WTC11 (cell line): ENCODE data around the gene FOXK1. TPM values are rescaled to one million over a fixed set of nuclear protein-coding genes. Genes with fewer than 3 reads are reported as not detected.

Source experiments
- ATAC-seq: fragments of 200-7000 bp; cut with Tn5 transposase; 2 replicates; pipeline ENCODE4 v1.10.0; 2021; ENCODE audit warnings: mild to moderate bottlenecking, moderate library complexity
- CTCF ChIA-PET: fragments of 300-600 bp; sonication (Branson Sonifier 250); formaldehyde crosslinking; loops from one replicate; lab custom pipeline; 2021; ENCODE audit warnings: antibody characterized with exemption; lab: Charles Lee
- POLR2A ChIA-PET: fragments of 350-600 bp; sonication (Branson Sonifier 250); formaldehyde crosslinking; loops from one replicate; lab custom pipeline; 2021; ENCODE audit warnings: antibody characterized with exemption; lab: Charles Lee
- DNase-seq: peaks from one replicate; pipeline ENCODE4 v3.0.0; 2021; ENCODE audit warnings: low spot score
- H3K27ac Mint-ChIP-seq: 2 replicates; pipeline ENCODE4 v1.8.0; 2021; ENCODE audit warnings: mixed read lengths
- H3K27me3 Mint-ChIP-seq: 2 replicates; pipeline ENCODE4 v1.8.0; 2021; ENCODE audit warnings: low read depth, mild to moderate bottlenecking, moderate library complexity, mixed read lengths
- H3K36me3 Mint-ChIP-seq: 2 replicates; pipeline ENCODE4 v1.8.0; 2021; ENCODE audit warnings: mixed read lengths
- H3K4me1 Mint-ChIP-seq: 2 replicates; pipeline ENCODE4 v1.8.0; 2022; ENCODE audit warnings: mixed read lengths
- H3K4me3 Mint-ChIP-seq: 2 replicates; pipeline ENCODE4 v1.8.0; 2021; ENCODE audit warnings: mild to moderate bottlenecking, moderate library complexity, mixed read lengths
- H3K9me3 Mint-ChIP-seq: 2 replicates; pipeline ENCODE4 v1.8.0; 2021; ENCODE audit warnings: mixed read lengths
- ATF2 ChIP-seq: sonication (generic); formaldehyde crosslinking; IDR thresholded peaks from 2 replicates; pipeline ENCODE4 v1.8.1; 2022; ENCODE audit warnings: low read depth, missing genetic modification reagents, borderline replicate concordance
- ETV6 ChIP-seq: sonication (generic); formaldehyde crosslinking; IDR thresholded peaks from 2 replicates; pipeline ENCODE4 v1.8.1; 2022; ENCODE audit warnings: mild to moderate bottlenecking, missing genetic modification reagents
- FOXP1 ChIP-seq: sonication (generic); formaldehyde crosslinking; IDR thresholded peaks from 2 replicates; pipeline ENCODE4 v1.8.0; 2022; ENCODE audit warnings: missing genetic modification reagents, mild to moderate bottlenecking, moderate library complexity, borderline replicate concordance
- GABPB1 ChIP-seq: sonication (generic); formaldehyde crosslinking; IDR thresholded peaks from 2 replicates; pipeline ENCODE4 v1.8.1; 2023; ENCODE audit warnings: mild to moderate bottlenecking, missing genetic modification reagents
- GRHL2 ChIP-seq: fragments of 250-450 bp; sonication (Bioruptor Pico); IDR thresholded peaks from 2 replicates; pipeline ENCODE4 v1.8.0; 2022; ENCODE audit warnings: mild to moderate bottlenecking, moderate library complexity; ENCODE audit not compliant: insufficient replicate concordance, severe bottlenecking
- GTF2I ChIP-seq: fragments of 250-450 bp; sonication (Bioruptor Pico); conservative IDR thresholded peaks from 2 replicates; pipeline ENCODE4 v1.4.0; 2021; ENCODE audit warnings: mild to moderate bottlenecking
- NFYB ChIP-seq: sonication (generic); formaldehyde crosslinking; conservative IDR thresholded peaks from 2 replicates; pipeline ENCODE4 v1.8.0; 2022; ENCODE audit warnings: low read depth, missing genetic modification reagents
- NR1H2 ChIP-seq: sonication (generic); formaldehyde crosslinking; IDR thresholded peaks from 2 replicates; pipeline ENCODE4 v1.9.0; 2021; ENCODE audit warnings: mild to moderate bottlenecking, moderate library complexity, missing genetic modification reagents
- NR3C1 ChIP-seq: sonication (generic); formaldehyde crosslinking; conservative IDR thresholded peaks from 2 replicates; pipeline ENCODE4 v1.8.1; 2023; ENCODE audit warnings: low read depth, mild to moderate bottlenecking, missing genetic modification reagents
- OVOL2 ChIP-seq: fragments of 250-450 bp; sonication (Bioruptor Pico); IDR thresholded peaks from 2 replicates; pipeline ENCODE4 v1.9.0; 2021; ENCODE audit warnings: mild to moderate bottlenecking, borderline replicate concordance
- SMAD3 ChIP-seq: sonication (generic); formaldehyde crosslinking; IDR thresholded peaks from 2 replicates; pipeline ENCODE4 v1.8.0; 2022; ENCODE audit warnings: missing genetic modification reagents, mild to moderate bottlenecking, borderline replicate concordance
- SMAD4 ChIP-seq: sonication (generic); formaldehyde crosslinking; IDR thresholded peaks from 2 replicates; pipeline ENCODE4 v1.8.0; 2022; ENCODE audit warnings: mild to moderate bottlenecking, missing genetic modification reagents
- SP1 ChIP-seq: sonication (generic); formaldehyde crosslinking; conservative IDR thresholded peaks from 2 replicates; pipeline ENCODE4 v1.8.1; 2022; ENCODE audit warnings: missing genetic modification reagents
- TEAD4 ChIP-seq: sonication (generic); formaldehyde crosslinking; IDR thresholded peaks from 2 replicates; pipeline ENCODE4 v1.8.0; 2022; ENCODE audit warnings: mild to moderate bottlenecking, missing genetic modification reagents
- ZNF232 ChIP-seq: sonication (generic); formaldehyde crosslinking; IDR thresholded peaks from 2 replicates; pipeline ENCODE4 v1.8.0; 2022; ENCODE audit warnings: mild to moderate bottlenecking, missing genetic modification reagents
- ZNF416 ChIP-seq: fragments of 250-450 bp; sonication (Bioruptor Pico); IDR thresholded peaks from 2 replicates; pipeline ENCODE4 v1.9.0; 2021; ENCODE audit warnings: mild to moderate bottlenecking, inconsistent platforms
- total RNA-seq: library from RNA; stranded (reverse); gene quantifications from 3 replicates; pipeline ENCODE4 v1.2.3, GENCODE V29; 2021
- TF ChIP-seq, protein P1 (sequence below): sonication (generic); formaldehyde crosslinking; IDR thresholded peaks from 2 replicates; pipeline ENCODE4 v1.8.1; 2022; ENCODE audit warnings: low read depth, mild to moderate bottlenecking, moderate library complexity, missing genetic modification reagents, borderline replicate concordance
- TF ChIP-seq, protein P2 (sequence below): sonication (generic); formaldehyde crosslinking; IDR thresholded peaks from 2 replicates; pipeline ENCODE4 v1.8.1; 2022; ENCODE audit warnings: mild to moderate bottlenecking, moderate library complexity, missing genetic modification reagents
- TF ChIP-seq, protein P3 (sequence below): fragments of 250-450 bp; sonication (Bioruptor Pico); IDR thresholded peaks from 2 replicates; pipeline ENCODE4 v1.9.0; 2021; ENCODE audit warnings: mild to moderate bottlenecking
- TF ChIP-seq, protein P4 (sequence below): sonication (generic); formaldehyde crosslinking; IDR thresholded peaks from 2 replicates; pipeline ENCODE4 v1.8.0; 2022; ENCODE audit warnings: mild to moderate bottlenecking, missing genetic modification reagents
- TF ChIP-seq, protein P5 (sequence below): fragments of 250-450 bp; sonication (Bioruptor Pico); IDR thresholded peaks from 2 replicates; pipeline ENCODE4 v2.1.2; 2022; ENCODE audit warnings: mild to moderate bottlenecking, moderate library complexity
- TF ChIP-seq, protein P6 (sequence below): sonication (generic); formaldehyde crosslinking; IDR thresholded peaks from 2 replicates; pipeline ENCODE4 v1.8.1; 2023; ENCODE audit warnings: mild to moderate bottlenecking, missing genetic modification reagents, moderate library complexity

The FOXK1 gene
- total RNA-seq, 1 experiment from 2014 or later, result 21.9 TPM

DNA sequence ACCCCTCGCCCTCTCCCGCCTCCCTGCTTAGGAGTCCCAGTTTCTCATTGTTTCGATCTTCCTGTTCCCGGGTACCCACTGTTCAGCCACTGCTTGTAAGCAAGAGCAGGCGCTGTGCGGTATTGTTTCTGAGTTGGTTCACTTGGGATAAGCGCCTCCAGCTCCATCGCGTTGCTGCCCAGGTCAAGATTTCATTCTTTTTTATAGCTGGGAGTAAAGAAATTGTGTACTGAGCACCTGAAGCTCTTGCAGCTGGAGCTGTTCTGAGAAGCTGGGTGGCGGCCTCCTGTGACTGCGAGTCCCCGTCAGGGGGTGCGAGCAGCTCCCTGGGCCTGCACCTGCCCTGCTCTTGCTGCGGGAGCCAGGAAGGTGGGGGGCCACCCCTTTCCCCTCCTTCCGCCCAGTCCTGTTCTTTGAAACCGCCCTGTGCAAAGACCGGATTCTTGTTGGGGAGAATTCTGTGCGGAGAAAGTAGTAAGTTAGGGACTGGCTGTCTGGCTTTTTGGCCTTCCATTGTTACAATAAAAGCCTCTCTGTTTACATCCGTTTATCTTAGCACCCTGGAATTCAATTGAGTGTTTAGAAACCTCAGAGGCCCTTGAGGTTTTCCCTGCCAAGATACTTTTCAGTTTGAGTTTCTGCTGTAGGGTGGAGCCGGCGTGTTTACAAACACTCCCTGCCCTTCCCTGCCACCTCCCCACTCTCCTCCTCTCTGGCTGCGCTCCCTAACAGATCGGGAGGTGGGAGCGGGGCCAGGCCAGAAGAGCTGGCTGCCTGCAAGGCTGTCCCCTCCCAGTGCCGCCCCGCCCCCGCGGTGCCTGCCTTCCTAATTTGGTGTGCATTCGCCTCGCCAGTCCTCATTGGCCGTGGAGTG, 62.5 kb downstream of the FOXK1 start (continued):
- TF ChIP-seq GTF2I (CRISPR knock-in tag), result no peak
- TF ChIP-seq, protein P1, sequence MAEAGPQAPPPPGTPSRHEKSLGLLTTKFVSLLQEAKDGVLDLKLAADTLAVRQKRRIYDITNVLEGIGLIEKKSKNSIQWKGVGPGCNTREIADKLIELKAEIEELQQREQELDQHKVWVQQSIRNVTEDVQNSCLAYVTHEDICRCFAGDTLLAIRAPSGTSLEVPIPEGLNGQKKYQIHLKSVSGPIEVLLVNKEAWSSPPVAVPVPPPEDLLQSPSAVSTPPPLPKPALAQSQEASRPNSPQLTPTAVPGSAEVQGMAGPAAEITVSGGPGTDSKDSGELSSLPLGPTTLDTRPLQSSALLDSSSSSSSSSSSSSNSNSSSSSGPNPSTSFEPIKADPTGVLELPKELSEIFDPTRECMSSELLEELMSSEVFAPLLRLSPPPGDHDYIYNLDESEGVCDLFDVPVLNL (CRISPR knock-in tag), result no peak
- TF ChIP-seq GRHL2 (CRISPR knock-in tag), result no peak
- no peak for TF ChIP-seq GABPB1 (CRISPR knock-in tag)
- TF ChIP-seq, protein P2, sequence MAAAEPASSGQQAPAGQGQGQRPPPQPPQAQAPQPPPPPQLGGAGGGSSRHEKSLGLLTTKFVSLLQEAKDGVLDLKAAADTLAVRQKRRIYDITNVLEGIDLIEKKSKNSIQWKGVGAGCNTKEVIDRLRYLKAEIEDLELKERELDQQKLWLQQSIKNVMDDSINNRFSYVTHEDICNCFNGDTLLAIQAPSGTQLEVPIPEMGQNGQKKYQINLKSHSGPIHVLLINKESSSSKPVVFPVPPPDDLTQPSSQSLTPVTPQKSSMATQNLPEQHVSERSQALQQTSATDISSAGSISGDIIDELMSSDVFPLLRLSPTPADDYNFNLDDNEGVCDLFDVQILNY (CRISPR knock-in tag), result no peak
- TF ChIP-seq, protein P3, sequence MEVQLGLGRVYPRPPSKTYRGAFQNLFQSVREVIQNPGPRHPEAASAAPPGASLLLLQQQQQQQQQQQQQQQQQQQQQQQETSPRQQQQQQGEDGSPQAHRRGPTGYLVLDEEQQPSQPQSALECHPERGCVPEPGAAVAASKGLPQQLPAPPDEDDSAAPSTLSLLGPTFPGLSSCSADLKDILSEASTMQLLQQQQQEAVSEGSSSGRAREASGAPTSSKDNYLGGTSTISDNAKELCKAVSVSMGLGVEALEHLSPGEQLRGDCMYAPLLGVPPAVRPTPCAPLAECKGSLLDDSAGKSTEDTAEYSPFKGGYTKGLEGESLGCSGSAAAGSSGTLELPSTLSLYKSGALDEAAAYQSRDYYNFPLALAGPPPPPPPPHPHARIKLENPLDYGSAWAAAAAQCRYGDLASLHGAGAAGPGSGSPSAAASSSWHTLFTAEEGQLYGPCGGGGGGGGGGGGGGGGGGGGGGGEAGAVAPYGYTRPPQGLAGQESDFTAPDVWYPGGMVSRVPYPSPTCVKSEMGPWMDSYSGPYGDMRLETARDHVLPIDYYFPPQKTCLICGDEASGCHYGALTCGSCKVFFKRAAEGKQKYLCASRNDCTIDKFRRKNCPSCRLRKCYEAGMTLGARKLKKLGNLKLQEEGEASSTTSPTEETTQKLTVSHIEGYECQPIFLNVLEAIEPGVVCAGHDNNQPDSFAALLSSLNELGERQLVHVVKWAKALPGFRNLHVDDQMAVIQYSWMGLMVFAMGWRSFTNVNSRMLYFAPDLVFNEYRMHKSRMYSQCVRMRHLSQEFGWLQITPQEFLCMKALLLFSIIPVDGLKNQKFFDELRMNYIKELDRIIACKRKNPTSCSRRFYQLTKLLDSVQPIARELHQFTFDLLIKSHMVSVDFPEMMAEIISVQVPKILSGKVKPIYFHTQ (CRISPR knock-in tag), result no peak
- no peak for TF ChIP-seq ATF2 (CRISPR knock-in tag)
- TF ChIP-seq, protein P4, sequence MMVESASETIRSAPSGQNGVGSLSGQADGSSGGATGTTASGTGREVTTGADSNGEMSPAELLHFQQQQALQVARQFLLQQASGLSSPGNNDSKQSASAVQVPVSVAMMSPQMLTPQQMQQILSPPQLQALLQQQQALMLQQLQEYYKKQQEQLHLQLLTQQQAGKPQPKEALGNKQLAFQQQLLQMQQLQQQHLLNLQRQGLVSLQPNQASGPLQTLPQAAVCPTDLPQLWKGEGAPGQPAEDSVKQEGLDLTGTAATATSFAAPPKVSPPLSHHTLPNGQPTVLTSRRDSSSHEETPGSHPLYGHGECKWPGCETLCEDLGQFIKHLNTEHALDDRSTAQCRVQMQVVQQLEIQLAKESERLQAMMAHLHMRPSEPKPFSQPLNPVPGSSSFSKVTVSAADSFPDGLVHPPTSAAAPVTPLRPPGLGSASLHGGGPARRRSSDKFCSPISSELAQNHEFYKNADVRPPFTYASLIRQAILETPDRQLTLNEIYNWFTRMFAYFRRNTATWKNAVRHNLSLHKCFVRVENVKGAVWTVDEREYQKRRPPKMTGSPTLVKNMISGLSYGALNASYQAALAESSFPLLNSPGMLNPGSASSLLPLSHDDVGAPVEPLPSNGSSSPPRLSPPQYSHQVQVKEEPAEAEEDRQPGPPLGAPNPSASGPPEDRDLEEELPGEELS (CRISPR knock-in tag), result no peak
- peak; percentile 48; the same call in 1 of the 2 replicates for TF ChIP-seq SP1 (CRISPR knock-in tag)
- TF ChIP-seq, all 79 proteins: peak for 4

DNA sequence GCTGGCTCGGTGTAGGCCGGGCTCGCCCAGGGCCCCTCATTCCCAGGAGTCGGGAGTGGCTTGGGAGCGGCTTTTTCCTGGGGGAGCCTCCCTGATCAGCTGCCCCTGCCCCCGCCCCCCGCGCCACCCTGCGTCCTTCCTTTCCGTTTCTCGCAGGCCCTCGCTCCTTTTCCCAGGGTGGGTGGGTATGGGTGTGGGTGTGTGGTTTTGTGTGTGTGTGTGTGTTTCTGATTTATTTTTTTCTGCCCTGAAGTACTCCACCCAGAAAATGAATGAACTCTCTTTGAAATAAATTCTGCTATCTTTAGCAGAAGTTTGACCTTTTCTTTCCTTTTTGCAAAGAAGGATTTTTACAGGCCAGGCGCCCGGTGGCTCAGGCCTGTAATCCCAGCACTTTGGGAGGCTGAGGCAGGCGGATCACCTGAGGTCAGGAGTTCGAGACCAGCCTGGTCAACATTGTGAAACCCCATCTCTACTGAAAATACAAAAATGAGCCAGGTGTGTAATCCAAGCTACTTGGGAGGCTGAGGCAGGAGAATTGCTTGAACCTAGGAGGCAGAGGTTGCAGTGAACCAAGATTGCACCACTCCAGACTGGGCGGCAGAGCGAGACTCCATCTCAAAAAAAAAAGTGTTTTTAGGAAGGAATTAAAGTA, 63.3 kb downstream of the FOXK1 start:
- peaks cover 23% of the 10 kb centered on the region for H3K4me1 Mint-ChIP-seq
- ATAC-seq (no peak), DNase-seq (no peak)
- peak overlapping the region; percentile 60 for H3K4me3 Mint-ChIP-seq
- no peak overlapping the region for H3K27ac Mint-ChIP-seq
- peaks cover 58% of the 10 kb centered on the region for H3K27me3 Mint-ChIP-seq
- POLR2A ChIA-PET, result interaction anchor here (0.7 to 1.6 kb wide), 2 partner anchors 38 to 476 kb away, joined by 3 to 8 read pairs; no protein-coding TSS in a partner anchor
- H3K36me3 Mint-ChIP-seq, result peaks cover 18% of the 10 kb centered on the region
- H3K9me3 Mint-ChIP-seq, result no peaks in the 10 kb centered on the region
- CTCF ChIA-PET, result interaction anchor here (1.0 to 1.5 kb wide), 2 partner anchors 9 to 20 kb away, joined by 3 to 6 read pairs; no protein-coding TSS in a partner anchor
- TF ChIP-seq, protein P2 (CRISPR knock-in tag), result no peak
- TF ChIP-seq NFYB, result no peak
- TF ChIP-seq ETV6 (CRISPR knock-in tag), result no peak
- no peak for TF ChIP-seq NR1H2 (CRISPR knock-in tag)
- TF ChIP-seq SMAD4 (CRISPR knock-in tag), result no peak
- no peak for TF ChIP-seq ZNF232
- TF ChIP-seq, protein P5, sequence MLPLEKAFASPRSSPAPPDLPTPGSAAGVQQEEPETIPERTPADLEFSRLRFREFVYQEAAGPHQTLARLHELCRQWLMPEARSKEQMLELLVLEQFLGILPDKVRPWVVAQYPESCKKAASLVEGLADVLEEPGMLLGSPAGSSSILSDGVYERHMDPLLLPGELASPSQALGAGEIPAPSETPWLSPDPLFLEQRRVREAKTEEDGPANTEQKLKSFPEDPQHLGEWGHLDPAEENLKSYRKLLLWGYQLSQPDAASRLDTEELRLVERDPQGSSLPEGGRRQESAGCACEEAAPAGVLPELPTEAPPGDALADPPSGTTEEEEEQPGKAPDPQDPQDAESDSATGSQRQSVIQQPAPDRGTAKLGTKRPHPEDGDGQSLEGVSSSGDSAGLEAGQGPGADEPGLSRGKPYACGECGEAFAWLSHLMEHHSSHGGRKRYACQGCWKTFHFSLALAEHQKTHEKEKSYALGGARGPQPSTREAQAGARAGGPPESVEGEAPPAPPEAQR (CRISPR knock-in tag), result no peak
- TF ChIP-seq, protein P6, sequence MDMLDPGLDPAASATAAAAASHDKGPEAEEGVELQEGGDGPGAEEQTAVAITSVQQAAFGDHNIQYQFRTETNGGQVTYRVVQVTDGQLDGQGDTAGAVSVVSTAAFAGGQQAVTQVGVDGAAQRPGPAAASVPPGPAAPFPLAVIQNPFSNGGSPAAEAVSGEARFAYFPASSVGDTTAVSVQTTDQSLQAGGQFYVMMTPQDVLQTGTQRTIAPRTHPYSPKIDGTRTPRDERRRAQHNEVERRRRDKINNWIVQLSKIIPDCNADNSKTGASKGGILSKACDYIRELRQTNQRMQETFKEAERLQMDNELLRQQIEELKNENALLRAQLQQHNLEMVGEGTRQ (CRISPR knock-in tag), result no peak
- TF ChIP-seq NR3C1 (CRISPR knock-in tag), result no peak
- TF ChIP-seq ZNF416 (CRISPR knock-in tag), result no peak
- TF ChIP-seq FOXP1, result no peak
- TF ChIP-seq OVOL2 (CRISPR knock-in tag), result no peak
- no peak for TF ChIP-seq GRHL2 (CRISPR knock-in tag)
- TF ChIP-seq TEAD4 (CRISPR knock-in tag), result no peak
- TF ChIP-seq SMAD3, result no peak
